NOMO-1 treated with DMSO at 0.1 percent for 48 hours (cell line): ENCODE data around the gene RGCC.

Experiments
- DNase-seq: peaks from one replicate; lab custom pipeline; 2025; ENCODE audit not compliant: unreplicated experiment; lab: John Stamatoyannopoulos, UW

Gene RGCC

GRCh38 chr13:41514853-41515395 lies 57.6 kb downstream of the RGCC start:
- DNase-seq = no peak

- DNase-seq = no peak
Observed at GRCh38 chr13:41515491-41516139, 58.3 kb downstream of the RGCC start.

GRCh38 chr13:41516166-41516565 lies 58.8 kb downstream of the RGCC start:
- DNase-seq = no peak

- no peak for DNase-seq
Observed at GRCh38 chr13:41516760-41517159, 59.4 kb downstream of the RGCC start.

- peak; percentile 78 for DNase-seq
Observed at GRCh38 chr13:41520016-41520659, 62.8 kb downstream of the RGCC start.
